Hepatocyte (in vitro differentiated cells): ENCODE results near the gene RNASE7. TPM values are rescaled to one million over a fixed set of nuclear protein-coding genes. Genes with fewer than 3 reads are reported as not detected.

Experiments used
- DNase-seq: peaks from one replicate; pipeline ENCODE4 v3.0.0-alpha.2; 2016; ENCODE audit warnings: low spot score
- H2AFZ ChIP-seq: fragments of 200-600 bp; sonication (generic); 2 replicates; pipeline ENCODE4 v1.6.0; 2016; ENCODE audit warnings: antibody characterized with exemption, mild to moderate bottlenecking
- H3K27ac ChIP-seq: fragments of 200-600 bp; sonication (generic); 2 replicates; pipeline ENCODE4 v1.5.1; 2016; ENCODE audit warnings: mild to moderate bottlenecking
- H3K27me3 ChIP-seq: fragments of 200-600 bp; sonication (generic); 2 replicates; pipeline ENCODE4 v1.6.1; 2016
- H3K36me3 ChIP-seq: fragments of 200-600 bp; sonication (generic); replicated peaks from 2 replicates; pipeline ENCODE4 v1.5.1; 2016; ENCODE audit warnings: low read depth; ENCODE audit not compliant: insufficient read depth
- H3K4me1 ChIP-seq: fragments of 200-600 bp; sonication (generic); 2 replicates; pipeline ENCODE4 v1.5.1; 2016; ENCODE audit warnings: mild to moderate bottlenecking, moderate library complexity; ENCODE audit not compliant: insufficient read depth
- H3K4me2 ChIP-seq: fragments of 200-600 bp; sonication (generic); 2 replicates; pipeline ENCODE4 v1.6.0; 2016
- H3K4me3 ChIP-seq: fragments of 200-600 bp; sonication (generic); 2 replicates; pipeline ENCODE4 v1.5.1; 2016; ENCODE audit warnings: mild to moderate bottlenecking
- H3K79me2 ChIP-seq: fragments of 200-600 bp; sonication (generic); 2 replicates; pipeline ENCODE4 v1.6.0; 2017; ENCODE audit warnings: mild to moderate bottlenecking
- H3K9me2 ChIP-seq: fragments of 200-600 bp; sonication (generic); replicated peaks from 2 replicates; pipeline ENCODE4 v1.6.0; 2017; ENCODE audit warnings: mild to moderate bottlenecking; ENCODE audit not compliant: insufficient read depth
- H3K9me3 ChIP-seq: fragments of 200-600 bp; sonication (generic); 2 replicates; pipeline ENCODE4 v1.5.1; 2016; ENCODE audit warnings: low read depth, mild to moderate bottlenecking
- H4K20me1 ChIP-seq: fragments of 200-600 bp; sonication (generic); 2 replicates; pipeline ENCODE4 v1.6.0; 2016; ENCODE audit warnings: mild to moderate bottlenecking; ENCODE audit not compliant: insufficient read depth, poor library complexity, severe bottlenecking
- CTCF ChIP-seq: fragments of 200-600 bp; sonication (generic); IDR thresholded peaks from 2 replicates; pipeline ENCODE4 v1.5.1; 2016; ENCODE audit warnings: antibody characterized with exemption, mild to moderate bottlenecking; ENCODE audit not compliant: poor library complexity
- EZH2 ChIP-seq: fragments of 200-600 bp; sonication (generic); IDR thresholded peaks from 2 replicates; pipeline ENCODE4 v1.6.1; 2016; ENCODE audit warnings: antibody characterized with exemption, mild to moderate bottlenecking, borderline replicate concordance
- EZH2phosphoT487 ChIP-seq: fragments of 200-600 bp; sonication (generic); IDR thresholded peaks from one replicate; pipeline ENCODE4 v1.6.1; 2018; ENCODE audit warnings: antibody characterized with exemption, mild to moderate bottlenecking, low read depth, moderate library complexity; ENCODE audit not compliant: unreplicated experiment, severe bottlenecking
- WGBS: methylation state at CpG from one replicate; pipeline ENCODE4 v1.1.6; 2016; ENCODE audit warnings: low lambda C conversion rate; ENCODE audit errors: missing lambda C conversion rate; 5-methylcytosine and 5-hydroxymethylcytosine counted together
- polyA plus RNA-seq: library from polyadenylated mRNA; unstranded; fragments of >200 nt; fragmentation: Nextera tagmentation; extraction: Ambion mirVana; gene quantifications from 2 replicates; pipeline ENCODE4 v1.2.1, GENCODE V29; 2016
- total RNA-seq: library from RNA; depleted of rRNA; stranded (reverse); fragments of >200 nt; gene quantifications from 2 replicates; pipeline ENCODE4 v1.2.3, GENCODE V29; 2014

RNASE7 gene
- total and polyA plus RNA-seq, 2 experiments from 2014 or later = not detected

- Histone ChIP-seq H3K27ac (no peak overlapping the region), H3K79me2 (no peaks in the 10 kb centered on the region), H3K4me3 (no peak overlapping the region), H2AFZ (no peak overlapping the region), H3K36me3 (no peaks in the 10 kb centered on the region), H3K27me3 (no peaks in the 10 kb centered on the region), H4K20me1 (no peaks in the 10 kb centered on the region), H3K4me1 (peaks cover 12% of the 10 kb centered on the region), H3K9me3 (no peaks in the 10 kb centered on the region), H3K4me2 (no peak overlapping the region), H3K9me2 (no peaks in the 10 kb centered on the region)
- 88% methylated on average over 12 of the region's 12 CpGs for WGBS
- TF ChIP-seq CTCF = no peak
- TF ChIP-seq EZH2 = no peak
- TF ChIP-seq EZH2phosphoT487 = no peak
- DNase-seq = no peak
Measured at GRCh38 chr14:21030531-21030930, 11.6 kb upstream of the RNASE7 start.

GRCh38 chr14:21032326-21033132 is 9.6 kb upstream of the RNASE7 start:
- WGBS = 89% methylated on average over 5 of the region's 5 CpGs
- TF ChIP-seq EZH2phosphoT487 (no peak), CTCF (no peak), EZH2 (no peak)
- no peak overlapping the region for H3K4me3 ChIP-seq
- H3K9me3 ChIP-seq = no peaks in the 10 kb centered on the region
- H3K9me2 ChIP-seq = no peaks in the 10 kb centered on the region
- no peak overlapping the region for H2AFZ ChIP-seq
- no peaks in the 10 kb centered on the region for H3K79me2 ChIP-seq
- H3K36me3 ChIP-seq = no peaks in the 10 kb centered on the region
- no peak overlapping the region for H3K4me2 ChIP-seq
- no peaks in the 10 kb centered on the region for H3K4me1 ChIP-seq
- DNase-seq = no peak
- H3K27me3 ChIP-seq = no peaks in the 10 kb centered on the region
- H3K27ac ChIP-seq = no peak overlapping the region
- H4K20me1 ChIP-seq = no peaks in the 10 kb centered on the region

GRCh38 chr14:21033133-21033698 is 8.9 kb upstream of the RNASE7 start:
- Histone ChIP-seq H3K36me3 (no peaks in the 10 kb centered on the region), H4K20me1 (no peaks in the 10 kb centered on the region), H3K9me3 (no peaks in the 10 kb centered on the region), H3K4me3 (no peak overlapping the region), H3K79me2 (no peaks in the 10 kb centered on the region), H3K9me2 (no peaks in the 10 kb centered on the region), H3K4me2 (no peak overlapping the region), H2AFZ (no peak overlapping the region), H3K4me1 (peaks cover 2% of the 10 kb centered on the region), H3K27ac (no peak overlapping the region), H3K27me3 (no peaks in the 10 kb centered on the region)
- TF ChIP-seq EZH2 = no peak
- TF ChIP-seq CTCF = no peak
- no peak for TF ChIP-seq EZH2phosphoT487
- WGBS = 93% methylated on average over 4 of the region's 4 CpGs
- no peak for DNase-seq
